Measurements from ENCODE around the gene NRIP1. TPM values are rescaled to one million over a fixed set of nuclear protein-coding genes. Genes with fewer than 3 reads are reported as not detected.

The NRIP1 gene
- total RNA-seq, 1 experiment from 2014 or later, result 19.1 TPM

GRCh38 chr21:14995226-14995625 lies 69.6 kb downstream of the NRIP1 start:
- TF ChIP-seq CTCF (IDR thresholded peaks at IDR 0.05), result no peak
- Histone ChIP-seq H3K4me1 (ENCODE audit: control insufficient read depth, insufficient read depth, low read length) (no peaks in the 10 kb centered on the region; the same call in none of the 2 replicates), H3K9me3 (ENCODE audit: control insufficient read depth, insufficient read depth, low read depth, low read length) (no peaks in the 10 kb centered on the region), H3K4me3 (ENCODE audit: low read depth in 2 of 2, low read length in 2 of 2) (no peak overlapping the region), H3K36me3 (ENCODE audit: control insufficient read depth, insufficient read depth, low read length) (no peaks in the 10 kb centered on the region), H3K27me3 (ENCODE audit: control insufficient read depth, insufficient read depth, low read length) (no peaks in the 10 kb centered on the region), H3K27ac (ENCODE audit: low read length) (no peak overlapping the region)
- no TSS peak for BruUV-seq (replicated peaks)
- intact Hi-C loops (cut with micrococcal nuclease; ENCODE audit: unreplicated experiment) (no loop called here), in situ Hi-C loops (cut with HindIII; ENCODE audit: low pct_unique_long_range_greater_than_20kb, low sequenced_read_pairs) (no loop called here)
- POLR2A ChIA-PET, result no interaction called here
- CTCF ChIA-PET, result no interaction called here
- ATAC-seq (no peak), DNase-seq (ENCODE audit: low read depth, low spot score) (no peak)

- ChIA-PET POLR2A (no interaction called here), CTCF (no interaction called here)
- Histone ChIP-seq H3K27ac (ENCODE audit: low read length) (no peak overlapping the region; the same call in 1 of the 2 replicates), H3K4me3 (ENCODE audit: low read depth in 2 of 2, low read length in 2 of 2) (no peak overlapping the region), H3K36me3 (ENCODE audit: control insufficient read depth, insufficient read depth, low read length) (no peaks in the 10 kb centered on the region), H3K27me3 (ENCODE audit: control insufficient read depth, insufficient read depth, low read length) (no peaks in the 10 kb centered on the region), H3K9me3 (ENCODE audit: control insufficient read depth, insufficient read depth, low read depth, low read length) (no peaks in the 10 kb centered on the region), H3K4me1 (ENCODE audit: control insufficient read depth, insufficient read depth, low read length) (no peaks in the 10 kb centered on the region; the same call in none of the 2 replicates)
- no peak for ATAC-seq
- TF ChIP-seq TCF7L2 (IDR thresholded peaks at IDR 0.05; ENCODE audit: low read depth, low read length) (no peak), POLR2AphosphoS5 (IDR thresholded peaks at IDR 0.05; ENCODE audit: low read depth, low read length) (no peak), REST (IDR thresholded peaks at IDR 0.05; ENCODE audit: insufficient read depth in 1 of 2, low read depth in 2 of 2, low read length in 1 of 2) (no peak), CTCF (IDR thresholded peaks at IDR 0.05) (no peak), SIN3A (IDR thresholded peaks at IDR 0.05; ENCODE audit: borderline replicate concordance, insufficient read depth, low read depth, low read length) (no peak)
- no TSS peak for BruUV-seq (replicated peaks)
- in situ Hi-C loops (cut with HindIII; ENCODE audit: low pct_unique_long_range_greater_than_20kb, low sequenced_read_pairs), result no loop called here
- intact Hi-C loops (cut with micrococcal nuclease; ENCODE audit: unreplicated experiment), result no loop called here
- DNase-seq (ENCODE audit: low read depth, low spot score), result no peak
Measured at GRCh38 chr21:14993115-14993514, 71.7 kb downstream of the NRIP1 start.

- in situ Hi-C loops (cut with HindIII; ENCODE audit: low pct_unique_long_range_greater_than_20kb, low sequenced_read_pairs) (no loop called here), intact Hi-C loops (cut with micrococcal nuclease; ENCODE audit: unreplicated experiment) (no loop called here)
- Histone ChIP-seq H3K4me1 (ENCODE audit: control insufficient read depth, insufficient read depth, low read length) (no peaks in the 10 kb centered on the region; the same call in none of the 2 replicates), H3K36me3 (ENCODE audit: control insufficient read depth, insufficient read depth, low read length) (no peaks in the 10 kb centered on the region), H3K27ac (ENCODE audit: low read length) (no peak overlapping the region), H3K9me3 (ENCODE audit: control insufficient read depth, insufficient read depth, low read depth, low read length) (no peaks in the 10 kb centered on the region), H3K27me3 (ENCODE audit: control insufficient read depth, insufficient read depth, low read length) (no peaks in the 10 kb centered on the region), H3K4me3 (ENCODE audit: low read depth in 2 of 2, low read length in 2 of 2) (no peak overlapping the region)
- BruUV-seq (replicated peaks), result no TSS peak
- POLR2A ChIA-PET, result no interaction called here
- CTCF ChIA-PET, result no interaction called here
- peak; percentile 91 for ATAC-seq
- TF ChIP-seq CTCF (IDR thresholded peaks at IDR 0.05) (no peak), TCF7L2 (IDR thresholded peaks at IDR 0.05; ENCODE audit: low read depth, low read length) (no peak), REST (IDR thresholded peaks at IDR 0.05; ENCODE audit: insufficient read depth in 1 of 2, low read depth in 2 of 2, low read length in 1 of 2) (no peak), SIN3A (IDR thresholded peaks at IDR 0.05; ENCODE audit: borderline replicate concordance, insufficient read depth, low read depth, low read length) (no peak), POLR2AphosphoS5 (IDR thresholded peaks at IDR 0.05; ENCODE audit: low read depth, low read length) (no peak)
- DNase-seq (ENCODE audit: low read depth, low spot score), result peak; percentile 58
Measured at GRCh38 chr21:14991957-14992356, 72.8 kb downstream of the NRIP1 start.
